ENCODE data around the gene HMBS.
"Not testable (repeated sequence)": the region's sequence is repeated elsewhere in the genome, so short reads cannot be mapped to it uniquely, and the experiment has no call there.

HMBS gene

GRCh38 chr11:119103161-119103664 is 18.5 kb downstream of the HMBS start:
- not testable (repeated sequence) for DNase-seq

GRCh38 chr11:119103793-119104192 is 19.1 kb downstream of the HMBS start:
- DNase-seq: no peak

- peak; percentile 89 for DNase-seq
Observed at GRCh38 chr11:119106564-119107537, 22.2 kb downstream of the HMBS start, which contains the start of gene C2CD2L. TSS of gene C2CD2L (plus strand) at chr11:119107344. CDS start at chr11:119107742, 398 bp downstream.

- no peak for DNase-seq
Observed at GRCh38 chr11:119107538-119108145, 23.0 kb downstream of the HMBS start.

GRCh38 chr11:119108146-119108856 is 23.6 kb downstream of the HMBS start:
- DNase-seq: no peak

GRCh38 chr11:119108857-119109221 is 24.2 kb downstream of the HMBS start:
- DNase-seq: no peak

- DNase-seq: no peak
Observed at GRCh38 chr11:119109843-119110242, 25.2 kb downstream of the HMBS start.

- DNase-seq: no peak
Observed at GRCh38 chr11:119110439-119110838, 25.8 kb downstream of the HMBS start.

GRCh38 chr11:119111361-119111925 is 26.8 kb downstream of the HMBS start:
- DNase-seq: no peak

GRCh38 chr11:119112314-119113020 is 27.8 kb downstream of the HMBS start:
- no peak for DNase-seq

GRCh38 chr11:119113716-119114115 is 29.0 kb downstream of the HMBS start:
- DNase-seq: no peak

GRCh38 chr11:119114351-119114750 is 29.7 kb downstream of the HMBS start:
- no peak for DNase-seq

GRCh38 chr11:119115484-119116234 is 31.0 kb downstream of the HMBS start:
- DNase-seq: peak; percentile 33

- DNase-seq: no peak
Observed at GRCh38 chr11:119116235-119116594, 31.5 kb downstream of the HMBS start.

- DNase-seq: no peak
Observed at GRCh38 chr11:119116601-119117000, 31.9 kb downstream of the HMBS start.

- DNase-seq: no peak
Observed at GRCh38 chr11:119117004-119117706, 32.5 kb downstream of the HMBS start.

- no peak for DNase-seq
Observed at GRCh38 chr11:119118227-119118626, 33.5 kb downstream of the HMBS start.

GRCh38 chr11:119118946-119119345 is 34.3 kb downstream of the HMBS start:
- DNase-seq: no peak

- DNase-seq: no peak
Observed at GRCh38 chr11:119120639-119121007, 35.9 kb downstream of the HMBS start.

- peak; percentile 100 for DNase-seq
Observed at GRCh38 chr11:119121008-119121810, 36.5 kb downstream of the HMBS start, which contains the start of gene HINFP. TSS of gene HINFP (plus strand) at chr11:119121580. CDS start at chr11:119126945, 5,365 bp downstream.
